Heart left ventricle (tissue), 16 donors: ENCODE data around the gene C1orf115. TPM values are rescaled to one million over a fixed set of nuclear protein-coding genes. Genes with fewer than 3 reads are reported as not detected.
A peak's percentile ranks its signal among the peaks of the same experiment; 100 is the strongest.

ENCODE experiments used
- ATAC-seq, 4 donors: fragments of 200-7000 bp; cut with Tn5 transposase; one replicate each; pipeline ENCODE4 v1.9.1; 2020 to 2022; ENCODE audit warnings: moderate library complexity in 4 of 4, mild to moderate bottlenecking in 3 of 4, moderate number of reproducible peaks in 1 of 4
- DNase-seq, 5 donors: peaks; one replicate each; pipeline ENCODE4 v3.0.0-alpha.2; 2020
- H3K27ac ChIP-seq, 12 donors: fragments of 200-600 bp; sonication (generic) in 4 of 12; one replicate each; pipeline versions ENCODE4 v1.5.0 to v1.8.0; 2016 to 2022; ENCODE audit warnings: mild to moderate bottlenecking in 2 of 12
- H3K27me3 ChIP-seq, 9 donors: fragments of 200-600 bp; sonication (generic) in 2 of 9; one replicate each; pipeline versions ENCODE4 v1.5.1 to v1.8.0; 2016 to 2022; ENCODE audit warnings: mild to moderate bottlenecking in 3 of 9
- H3K36me3 ChIP-seq, 9 donors: fragments of 200-600 bp; sonication (generic) in 2 of 9; one replicate each; pipeline versions ENCODE4 v1.5.0 to v1.8.0; 2018 to 2022; ENCODE audit warnings: mild to moderate bottlenecking in 2 of 9
- H3K4me1 ChIP-seq, 12 donors: fragments of 200-600 bp; sonication (generic) in 4 of 12; one replicate each; pipeline versions ENCODE4 v1.5.0 to v1.8.0; 2016 to 2022; ENCODE audit warnings: mild to moderate bottlenecking in 3 of 12
- H3K4me3 ChIP-seq, 12 donors: fragments of 200-600 bp; sonication (generic) in 4 of 12; one replicate each; pipeline versions ENCODE4 v1.5.0 to v1.8.0; 2017 to 2022; ENCODE audit warnings: mild to moderate bottlenecking in 9 of 12, moderate library complexity in 4 of 12
- H3K9me3 ChIP-seq, 12 donors: fragments of 200-600 bp; sonication (generic) in 4 of 12; one replicate each; pipeline versions ENCODE4 v1.5.0 to v1.8.0; 2016 to 2022; ENCODE audit warnings: mild to moderate bottlenecking in 1 of 12
- POLR2A ChIP-seq, 2 donors: fragments of 450-650 bp; IDR thresholded peaks; one replicate each; pipeline ENCODE4 v1.6.1; 2017; ENCODE audit warnings: antibody characterized with exemption in 2 of 2, mild to moderate bottlenecking in 2 of 2, moderate library complexity in 2 of 2
- WGBS, 4 donors: extraction: QIAGEN DNeasy Blood & Tissue Kit in 2 of 4; methylation state at CpG; one replicate each; pipeline versions ENCODE4 v1.1.5 to v1.1.7; 2013 to 2018; 5-methylcytosine and 5-hydroxymethylcytosine counted together
- intact Hi-C, 10 donors: fragments of 100-400 bp; cut with DNase I; formaldehyde crosslinking; loops; one replicate each; pipeline versions ENCODE4 v1.11.1 to v1.14.2; 2022
- polyA plus RNA-seq, 2 donors: library from polyadenylated mRNA; stranded (reverse); fragments of 200-250 nt; gene quantifications; one replicate each; pipeline ENCODE4 v1.2.3, GENCODE V29; 2013
- total RNA-seq, 9 donors: library from RNA; depleted of rRNA in 2 of 9; stranded (reverse); fragments of >200 nt in 2 of 9; fragmentation: NEBNext Ultra II Directional in 3 of 9; extraction: Animal tissue kit (Norgen Biotek cat#: 25700) in 3 of 9; gene quantifications; one replicate each; pipeline versions ENCODE4 v1.1.0 to v1.2.4, GENCODE V29; 2016 to 2023
- TF ChIP-seq, protein P1 (sequence below), 12 donors: fragments of 200-600 bp; sonication (generic) in 4 of 12; IDR thresholded peaks; one replicate each; pipeline versions ENCODE4 v1.5.0 to v1.8.0; 2018 to 2022; ENCODE audit warnings: antibody characterized with exemption in 12 of 12, mild to moderate bottlenecking in 5 of 12
- donor health status: ischemic (EF 13 %, LVEDD 7.1; RV severe dilation, severe dysfunction).
- donor health status: healthy with polysubstance abuse.
- donor health status: DM: no; HTN: yes; CAD: no.
- donor health status: DM: no; HTN: no; CAD: no.
- donor health status: ischemic (EF 25% LVEDD 6.9; RV normal size, moderate dysfunction).
- donor health status: ischemic (EF 25% LVEDD 5.7; RV mildly dilated, moderate dysfunction).
- donor health status: healthy.
- donor health status: DM: yes; HTN: yes; CAD: no.
- donor health status: ischemic (EF 35%, LVEDD 5.7; RV mildly dilated, moderate dysfunction).
- donor health status: nonischemic (EF 11% LVEDD 7.7; RV severe dilation, severe dysfunction).
- donor health status: DM: yes; HTN: yes; CAD: no.
- donor health status: PGD.
- donor health status: ischemic (EF 29% LVEDD 5.4; RV normal size, mild dysfunction).
- donor health status: nonischemic (EF 23%, LVEDD 6.1; RV moderate dilation, normal function).

The C1orf115 gene
- total and polyA plus RNA-seq, 11 donors, result 8.5 to 39.0 (median 16.3) TPM

DNA sequence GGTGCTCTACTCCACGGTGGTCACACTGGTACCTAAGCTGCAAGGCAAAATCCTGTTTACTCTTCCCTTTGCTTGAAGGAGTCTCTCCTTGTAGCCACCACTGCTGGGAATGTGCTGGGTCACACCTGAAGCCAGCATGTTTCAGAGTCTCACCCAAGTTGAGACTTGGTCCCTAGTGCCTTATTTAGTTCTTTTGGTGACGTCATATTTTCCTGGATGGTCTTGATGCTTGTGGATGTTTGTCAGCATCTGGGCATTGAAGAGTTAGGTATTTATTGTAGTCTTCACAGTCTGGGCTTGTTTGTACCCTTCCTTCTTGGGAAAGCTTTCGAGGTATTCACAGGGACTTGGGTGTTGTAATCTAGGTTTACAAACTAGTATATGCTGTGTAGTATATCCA is 52.4 kb downstream of the C1orf115 start:
- no peak for ATAC-seq
- Histone ChIP-seq H3K9me3 (no peaks in the 10 kb centered on the region), H3K36me3 (no peaks in the 10 kb centered on the region), H3K4me3 (no peak overlapping the region), H3K27me3 (peaks cover 0 to 4% (median 0%) of the 10 kb centered on the region in 9 donors), H3K27ac (no peak overlapping the region), H3K4me1 (peaks cover 0 to 8% (median 3%) of the 10 kb centered on the region in 12 donors)
- TF ChIP-seq POLR2A (IDR thresholded peaks at IDR 0.05), result no peak
- TF ChIP-seq, protein P1, sequence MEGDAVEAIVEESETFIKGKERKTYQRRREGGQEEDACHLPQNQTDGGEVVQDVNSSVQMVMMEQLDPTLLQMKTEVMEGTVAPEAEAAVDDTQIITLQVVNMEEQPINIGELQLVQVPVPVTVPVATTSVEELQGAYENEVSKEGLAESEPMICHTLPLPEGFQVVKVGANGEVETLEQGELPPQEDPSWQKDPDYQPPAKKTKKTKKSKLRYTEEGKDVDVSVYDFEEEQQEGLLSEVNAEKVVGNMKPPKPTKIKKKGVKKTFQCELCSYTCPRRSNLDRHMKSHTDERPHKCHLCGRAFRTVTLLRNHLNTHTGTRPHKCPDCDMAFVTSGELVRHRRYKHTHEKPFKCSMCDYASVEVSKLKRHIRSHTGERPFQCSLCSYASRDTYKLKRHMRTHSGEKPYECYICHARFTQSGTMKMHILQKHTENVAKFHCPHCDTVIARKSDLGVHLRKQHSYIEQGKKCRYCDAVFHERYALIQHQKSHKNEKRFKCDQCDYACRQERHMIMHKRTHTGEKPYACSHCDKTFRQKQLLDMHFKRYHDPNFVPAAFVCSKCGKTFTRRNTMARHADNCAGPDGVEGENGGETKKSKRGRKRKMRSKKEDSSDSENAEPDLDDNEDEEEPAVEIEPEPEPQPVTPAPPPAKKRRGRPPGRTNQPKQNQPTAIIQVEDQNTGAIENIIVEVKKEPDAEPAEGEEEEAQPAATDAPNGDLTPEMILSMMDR (IDR thresholded peaks at IDR 0.05), result no peak
- DNase-seq, result no peak
- 93 to 95% (median 94%) methylated on average over 3 of the region's 3 CpGs for WGBS, 4 donors
- intact Hi-C loops, result loop anchor here in 1 of 10 donors (10.0 kb wide), 1 partner anchor 468 kb away; the partner anchor contains the start of gene RAB3GAP2

DNA sequence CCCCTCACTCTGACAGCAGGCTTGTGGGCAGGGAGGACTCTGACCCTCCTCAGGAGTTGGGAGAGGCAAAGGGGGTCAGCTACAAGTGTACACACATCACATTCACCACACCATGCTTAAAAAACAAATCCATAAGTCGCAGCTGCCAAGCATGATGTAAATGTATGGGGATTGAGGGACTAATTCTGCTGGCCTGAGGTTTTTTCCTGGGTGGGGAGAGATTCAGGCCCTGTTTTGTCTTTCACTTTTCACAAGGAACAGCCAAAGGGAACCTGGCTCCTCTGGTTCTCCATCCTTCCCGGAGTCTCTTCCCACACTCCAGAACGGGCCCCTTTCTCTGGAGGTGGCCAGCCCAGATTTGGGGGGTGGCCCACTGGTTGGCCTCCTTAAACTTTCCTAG is 56.7 kb downstream of the C1orf115 start:
- TF ChIP-seq, protein P1 (IDR thresholded peaks at IDR 0.05), result no peak
- no peak for TF ChIP-seq POLR2A (IDR thresholded peaks at IDR 0.05)
- Histone ChIP-seq H3K27me3 (peaks cover 0 to 4% (median 0%) of the 10 kb centered on the region in 9 donors), H3K4me3 (peak overlapping the region in 3 of 12 donors; percentile 82 to 96 (median 93)), H3K4me1 (peaks cover 4 to 41% (median 32%) of the 10 kb centered on the region in 12 donors), H3K27ac (peak overlapping the region in 5 of 12 donors; percentile 81 to 98 (median 96)), H3K9me3 (no peaks in the 10 kb centered on the region), H3K36me3 (no peaks in the 10 kb centered on the region)
- WGBS, 4 donors, result 76 to 90% (median 89%) methylated on average over 3 of the region's 3 CpGs
- DNase-seq (no peak), ATAC-seq (no peak)
- intact Hi-C loops, result loop anchor here in 2 of 10 donors (5.0 to 10.0 kb wide), 2 partner anchors 220 to 472 kb away; partner anchors contain the start of genes MARK1 (in 1 of the 2) and RAB3GAP2 (in 1 of the 2)

- ATAC-seq, result peak; percentile 16 to 35 (median 28)
- intact Hi-C loops, result loop anchor here in 3 of 10 donors (1.0 to 10.0 kb wide), 3 partner anchors 57 to 473 kb away; partner anchors contain the start of genes C1orf115 (in 1 of the 3), MARK1 (in 1 of the 3) and RAB3GAP2 (in 1 of the 3)
Measured at GRCh38 chr1:220747437-220748088, 57.4 kb downstream of the C1orf115 start.

More at GRCh38 chr1:220747437-220748088, 57.4 kb downstream of the C1orf115 start:
- no peak for DNase-seq
- Histone ChIP-seq H3K27ac (peak overlapping the region; percentile 66 to 98 (median 92)), H3K9me3 (no peaks in the 10 kb centered on the region), H3K36me3 (no peaks in the 10 kb centered on the region), H3K4me3 (peak overlapping the region; percentile 53 to 100 (median 85)), H3K27me3 (peaks cover 0 to 4% (median 0%) of the 10 kb centered on the region in 9 donors), H3K4me1 (peaks cover 4 to 47% (median 34%) of the 10 kb centered on the region in 12 donors)
- TF ChIP-seq, protein P1 (IDR thresholded peaks at IDR 0.05), result no peak
- TF ChIP-seq POLR2A (IDR thresholded peaks at IDR 0.05), result no peak
- 14 to 19% (median 15%) methylated on average over 16 to 18 of the region's 18 CpGs for WGBS, 4 donors
